K562 (cell line): ENCODE results near the gene TMEM209. TPM values are rescaled to one million over a fixed set of nuclear protein-coding genes. Genes with fewer than 3 reads are reported as not detected.

Source experiments
- ATAC-seq: fragments of 200-7000 bp; cut with Tn5 transposase; 3 replicates; pipeline ENCODE4 v1.9.1; 2020; ENCODE audit warnings: moderate library complexity
- BruUV-seq: library from RNA; stranded (reverse); fragments of 400-500 nt; replicated peaks from 2 replicates; lab custom pipeline; 2021; lab: Mats Ljungman, UMichigan
- CTCF ChIA-PET: fragments of 300-600 bp; formaldehyde crosslinking; extraction: SDS; loops from one replicate; lab custom pipeline; 2021; ENCODE audit warnings: low intra/inter-chr PET ratio; lab: Yijun Ruan, JAX
- POLR2A ChIA-PET: fragments of 300-600, 350-650 bp; sonication (Branson Sonifier 250); formaldehyde crosslinking; extraction: SDS; loops from one replicate; lab custom pipeline; 2021; ENCODE audit warnings: antibody characterized with exemption, inconsistent platforms; lab: Yijun Ruan, JAX
- DNase-seq, 4 experiments: peaks; one replicate each; pipeline versions ENCODE4 v3.0.0 to v3.0.0-alpha.2; 2011 to 2018; ENCODE audit warnings: low spot score in 3 of 4, mixed read lengths in 3 of 4; ENCODE audit errors: extremely low read depth in 1 of 4
- FAIRE-seq: peaks from 2 replicates; lab custom pipeline; 2011; peaks lifted over from hg19 to GRCh38; lab: Jason Lieb, UNC
- H2AFZ ChIP-seq: 2 replicates; pipeline ENCODE4 v1.6.0; 2011; ENCODE audit warnings: low read depth, low read length, control low read depth, inconsistent platforms
- H3K27ac ChIP-seq: fragments of 200-600 bp; 3 replicates; pipeline ENCODE4 v1.8.0; 2011; ENCODE audit warnings: low read depth, mild to moderate bottlenecking, control low read depth, inconsistent platforms, low read length, moderate library complexity, mixed read lengths; ENCODE audit errors: extremely low read depth
- H3K27me3 ChIP-seq, 2 experiments: fragments of 300-600 bp in 1 of 2; 2 replicates in 1 of 2; 3 replicates in 1 of 2; pipeline versions ENCODE4 v1.6.0 to v1.8.0; 2011; ENCODE audit warnings: inconsistent platforms in 2 of 2, low read length in 2 of 2, mild to moderate bottlenecking in 1 of 2, mixed read lengths in 1 of 2, moderate library complexity in 1 of 2; ENCODE audit not compliant: control insufficient read depth in 2 of 2, insufficient read depth in 2 of 2
- H3K36me3 ChIP-seq: fragments of 300-600 bp; 3 replicates; pipeline ENCODE4 v1.8.0; 2011; ENCODE audit warnings: mild to moderate bottlenecking, low read length, inconsistent platforms; ENCODE audit not compliant: control insufficient read depth, insufficient read depth
- H3K4me1 ChIP-seq, 2 experiments: fragments of 200-600 bp in 1 of 2; replicated peaks in 1 of 2; 2 replicates in 1 of 2; 3 replicates in 1 of 2; pipeline versions ENCODE4 v1.5.1 to v1.8.0; 2011; ENCODE audit warnings: inconsistent platforms in 2 of 2, low read length in 2 of 2, mild to moderate bottlenecking in 1 of 2, mixed read lengths in 1 of 2, moderate library complexity in 1 of 2; ENCODE audit not compliant: control insufficient read depth in 2 of 2, insufficient read depth in 2 of 2
- H3K4me2 ChIP-seq: 2 replicates; pipeline ENCODE4 v1.6.1; 2011; ENCODE audit warnings: low read length, control low read depth, inconsistent platforms, mixed read lengths; ENCODE audit not compliant: insufficient read depth
- H3K4me3 ChIP-seq: fragments of 200-600 bp; sonication (generic), shearing (Covaris generic); 2 replicates; pipeline ENCODE4 v1.5.1; 2016; ENCODE audit warnings: control low read depth, inconsistent platforms
- H3K79me2 ChIP-seq: fragments of 200-600 bp; 3 replicates; pipeline ENCODE4 v1.8.0; 2011; ENCODE audit warnings: low read length, inconsistent platforms; ENCODE audit not compliant: control insufficient read depth, insufficient read depth
- H3K9ac ChIP-seq, 2 experiments: 2 replicates each; pipeline versions ENCODE4 v1.6.0 to v1.6.1; 2011; ENCODE audit warnings: low read depth in 2 of 2, low read length in 2 of 2, control low read depth in 1 of 2, inconsistent platforms in 1 of 2, mild to moderate bottlenecking in 1 of 2, mixed read lengths in 1 of 2; ENCODE audit not compliant: insufficient read depth in 1 of 2
- H3K9me1 ChIP-seq: one replicate; pipeline ENCODE4 v1.6.0; 2011; ENCODE audit warnings: inconsistent platforms, mild to moderate bottlenecking, low read length, moderate library complexity; ENCODE audit not compliant: control insufficient read depth, insufficient read depth
- H3K9me3 ChIP-seq: replicated peaks from 2 replicates; pipeline ENCODE4 v1.5.1; 2011; ENCODE audit warnings: low read depth, low read length, inconsistent platforms; ENCODE audit not compliant: control insufficient read depth, insufficient read depth
- H4K20me1 ChIP-seq: replicated peaks from 2 replicates; pipeline ENCODE4 v1.6.1; 2011; ENCODE audit warnings: low read length, inconsistent platforms, mixed read lengths; ENCODE audit not compliant: control insufficient read depth, insufficient read depth
- CBFA2T2 ChIP-seq: fragments of 450-650 bp; conservative IDR thresholded peaks from 2 replicates; pipeline ENCODE4 v1.6.1; 2017; ENCODE audit warnings: mild to moderate bottlenecking
- COPS2 ChIP-seq: fragments of 450-650 bp; conservative IDR thresholded peaks from 2 replicates; pipeline ENCODE4 v1.6.1; 2016; ENCODE audit warnings: mild to moderate bottlenecking, moderate library complexity
- CREB1 ChIP-seq, 2 experiments: sonication (generic) in 1 of 2; formaldehyde crosslinking in 1 of 2; IDR thresholded peaks; 2 replicates each; pipeline versions ENCODE4 v1.6.1 to v1.8.0; 2012 to 2022; ENCODE audit warnings: inconsistent platforms in 1 of 2, mild to moderate bottlenecking in 1 of 2, missing genetic modification reagents in 1 of 2, moderate library complexity in 1 of 2
- EZH2 ChIP-seq: IDR thresholded peaks from 2 replicates; pipeline ENCODE4 v1.6.1; 2012; ENCODE audit warnings: low read depth, mild to moderate bottlenecking, inconsistent platforms, low read length, borderline replicate concordance
- FOXJ2 ChIP-seq: fragments of 200-800 bp; sonication (Bioruptor generic); IDR thresholded peaks from 2 replicates; pipeline ENCODE4 v1.6.1; 2016; ENCODE audit warnings: missing genetic modification characterization, missing compliant biosample characterization
- GATAD2A ChIP-seq: fragments of 450-650 bp; IDR thresholded peaks from 2 replicates; pipeline ENCODE4 v1.6.1; 2017
- L3MBTL2 ChIP-seq: fragments of 450-650 bp; IDR thresholded peaks from 2 replicates; pipeline ENCODE4 v1.6.1; 2016; ENCODE audit warnings: mild to moderate bottlenecking, moderate library complexity
- MEIS2 ChIP-seq: fragments of 450-650 bp; IDR thresholded peaks from 2 replicates; pipeline ENCODE4 v1.6.1; 2014; ENCODE audit warnings: mild to moderate bottlenecking; ENCODE audit not compliant: partially characterized antibody
- NRF1 ChIP-seq, 2 experiments: fragments of 450-650 bp; IDR thresholded peaks in 1 of 2; conservative IDR thresholded peaks in 1 of 2; 2 replicates each; pipeline ENCODE4 v1.6.1; 2014; ENCODE audit warnings: mild to moderate bottlenecking in 2 of 2
- RCOR1 ChIP-seq, 2 experiments: IDR thresholded peaks; 2 replicates each; pipeline ENCODE4 v1.6.1; 2012; ENCODE audit warnings: low read depth in 2 of 2, low read length in 2 of 2, borderline replicate concordance in 1 of 2, improper control_type of control experiment in 1 of 2
- TEAD1 ChIP-seq, 2 experiments: fragments of 450-650 bp in 1 of 2; sonication (generic) in 1 of 2; formaldehyde crosslinking; IDR thresholded peaks; 2 replicates each; pipeline versions ENCODE4 v1.4.0 to v1.8.0; 2020 to 2022; ENCODE audit warnings: mild to moderate bottlenecking in 2 of 2, missing genetic modification reagents in 1 of 2
- WHSC1 ChIP-seq: IDR thresholded peaks from one replicate; pipeline ENCODE4 v1.6.1; 2012; ENCODE audit warnings: low read length, control low read depth, inconsistent platforms
- ZBED1 ChIP-seq: IDR thresholded peaks from 2 replicates; pipeline ENCODE4 v1.6.1; 2014
- ZNF717 ChIP-seq: fragments of 250-450 bp; sonication (Bioruptor Pico); IDR thresholded peaks from 2 replicates; pipeline ENCODE4 v1.5.0; 2021
- WGBS: fragments of 100-300 bp; shearing (Covaris generic); methylation state at CpG from one replicate; pipeline ENCODE4 v1.1.6; 2016; ENCODE audit warnings: low coverage, mixed read lengths; ENCODE audit not compliant: insufficient coverage; ENCODE audit errors: missing lambda C conversion rate; 5-methylcytosine and 5-hydroxymethylcytosine counted together
- in situ Hi-C: fragments of 300-500 bp; cut with MboI; formaldehyde crosslinking; loops from 4 replicates; pipeline ENCODE4 v1.15.0; 2018; ENCODE audit warnings: inconsistent platforms, mixed read lengths
- intact Hi-C: fragments of 100-400 bp; cut with micrococcal nuclease; formaldehyde crosslinking; loops from 2 replicates; pipeline ENCODE4 v1.14.2; 2022
- polyA plus RNA-seq, 8 experiments: library from polyadenylated mRNA; depleted of rRNA in 4 of 8; stranded (reverse) in 5 of 8; unstranded in 3 of 8; fragments of >200 nt; fragmentation: Nextera tagmentation in 2 of 8; fragmentation: Illumina TruSeq in 1 of 8; extraction: Ambion mirVana in 2 of 8; extraction: Trizol in 1 of 8; gene quantifications; 2 replicates each; pipeline versions ENCODE4 v1.2.1 to v1.2.3, GENCODE V29; 2011 to 2014; ENCODE audit warnings: inconsistent platforms in 1 of 8, missing spikeins in 1 of 8
- total RNA-seq, 7 experiments: library from RNA; depleted of rRNA in 6 of 7; stranded (reverse); fragments of >200 nt in 6 of 7; fragmentation: Illumina TruSeq in 2 of 7; extraction: Trizol in 2 of 7; gene quantifications; 2 replicates each; pipeline versions ENCODE4 v1.2.1 to v1.2.3, GENCODE V29; 2011 to 2021; ENCODE audit warnings: low replicate concordance in 1 of 7
- TF ChIP-seq, protein P1 (sequence below): fragments of 250-450 bp; sonication (Bioruptor Pico); IDR thresholded peaks from 2 replicates; pipeline ENCODE4 v1.8.0; 2021; ENCODE audit warnings: moderate library complexity, mild to moderate bottlenecking, inconsistent platforms
- TF ChIP-seq, protein P2 (sequence below): sonication (generic); formaldehyde crosslinking; IDR thresholded peaks from 2 replicates; pipeline ENCODE4 v1.9.0; 2022; ENCODE audit warnings: mild to moderate bottlenecking, missing genetic modification reagents
- TF ChIP-seq, protein P3 (sequence below), 2 experiments: fragments of 250-450 bp in 1 of 2; fragments of 450-650 bp in 1 of 2; sonication (Bioruptor Pico) in 1 of 2; IDR thresholded peaks; 2 replicates each; pipeline versions ENCODE4 v1.6.1 to v1.8.0; 2016 to 2021; ENCODE audit warnings: mild to moderate bottlenecking in 2 of 2, moderate library complexity in 2 of 2, missing compliant biosample characterization in 1 of 2, missing genetic modification characterization in 1 of 2

Gene TMEM209
- total and polyA plus RNA-seq, 9 of the 15 experiments (the other 6 are each of a cell fraction or from before 2014, with no cell fraction given): 36.8 to 116 (median 76.6) TPM

DNA sequence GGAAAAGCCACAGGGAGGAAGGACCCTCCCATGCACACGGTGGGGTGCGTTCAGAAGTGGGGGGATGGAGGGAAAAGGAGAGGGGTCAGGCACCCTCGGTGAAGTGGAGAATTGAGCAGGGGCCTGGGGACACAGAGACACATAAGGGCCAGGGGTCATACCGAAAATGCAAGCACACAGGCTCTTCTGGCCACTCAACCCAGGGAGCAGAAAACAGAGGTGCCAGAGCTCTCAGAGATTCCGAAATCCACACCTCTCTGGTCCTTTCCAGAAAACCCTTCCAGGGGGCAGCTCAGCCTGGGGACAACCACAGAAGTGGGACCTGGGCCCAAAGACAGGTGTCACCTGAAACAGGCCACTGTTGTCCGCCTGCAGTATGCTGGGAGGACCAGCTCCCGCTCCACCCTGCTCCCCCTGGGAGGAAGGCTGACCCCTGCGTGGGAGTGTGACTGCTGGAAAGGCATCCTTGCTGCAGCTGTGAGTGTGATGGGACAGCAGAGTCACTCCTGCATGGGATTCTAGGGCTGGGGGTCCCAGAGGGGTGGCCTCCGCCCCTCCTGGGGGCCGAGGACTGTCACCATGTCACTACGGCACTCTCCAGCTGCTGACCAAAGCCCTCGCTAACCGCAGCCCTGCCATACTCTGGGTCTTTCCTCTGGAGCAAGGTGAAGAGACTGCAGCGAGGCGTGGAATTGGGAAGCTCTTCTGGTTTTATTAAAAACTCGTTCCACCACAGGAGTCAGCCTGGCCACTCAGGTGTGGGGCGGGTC lies 63.1 kb downstream of the TMEM209 start (continued):
- TF ChIP-seq, protein P1, sequence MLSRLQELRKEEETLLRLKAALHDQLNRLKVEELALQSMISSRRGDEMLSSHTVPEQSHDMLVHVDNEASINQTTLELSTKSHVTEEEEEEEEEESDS (CRISPR knock-in tag): no peak

DNA sequence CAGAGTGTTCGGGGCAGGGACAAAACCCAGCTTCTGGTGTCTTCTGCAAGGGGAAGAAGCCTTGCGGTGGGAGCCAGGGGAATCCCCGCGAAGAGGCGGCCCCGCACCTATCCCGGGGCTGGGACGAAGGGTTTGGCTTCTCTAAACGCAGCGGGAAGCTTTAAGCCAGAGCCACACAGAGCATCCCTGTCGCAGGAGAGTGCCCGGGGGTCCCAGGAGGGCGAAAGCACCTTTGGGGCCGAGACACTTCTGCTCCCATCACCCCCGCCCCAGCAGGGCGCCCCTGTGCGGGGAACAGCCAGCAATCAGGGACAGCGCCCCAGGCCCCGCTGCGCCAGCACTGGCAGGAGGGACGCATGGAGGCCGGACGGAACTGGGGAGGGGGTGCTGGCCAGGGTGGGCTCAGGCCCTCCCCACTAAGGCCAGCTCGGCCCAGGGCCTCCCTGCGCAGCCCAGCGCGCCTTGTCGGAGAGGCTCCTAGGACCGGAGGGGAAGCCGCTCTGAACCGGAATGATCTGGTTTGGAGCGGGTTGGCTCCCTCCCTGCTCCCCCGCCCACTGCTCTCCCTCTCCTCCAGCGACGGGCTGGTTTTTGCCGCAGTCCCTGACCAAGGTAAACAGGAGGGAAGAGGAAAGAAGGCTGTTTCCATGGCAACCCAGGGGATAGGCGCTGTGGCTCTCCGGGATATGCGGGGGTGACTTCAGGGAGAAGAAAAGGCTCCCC lies 63.9 kb downstream of the TMEM209 start:
- FAIRE-seq: peak; percentile 56
- H3K9me3 ChIP-seq: no peaks in the 10 kb centered on the region
- in situ Hi-C loops: no loop called here
- H3K79me2 ChIP-seq: peaks cover 10% of the 10 kb centered on the region; the same call in 2 of the 3 replicates
- WGBS: 84% methylated on average over 29 of the region's 39 CpGs
- H3K9ac ChIP-seq: peak overlapping the region; percentile 52 to 81
- 0 out of 2 replicates have a peak overlapping the region, but pooled peaks have one; percentile 3 for H3K4me3 ChIP-seq
- H2AFZ ChIP-seq: peak overlapping the region; percentile 52
- peak overlapping the region; percentile 66 for H3K27ac ChIP-seq
- no peaks in the 10 kb centered on the region for H3K27me3 ChIP-seq
- POLR2A ChIA-PET: interaction anchor here (0.8 to 2.7 kb wide), 5 partner anchors 9 to 64 kb away, joined by 3 to 12 read pairs (median 4); partner anchors contain the start of gene TMEM209
- peak; percentile 81 to 87 (median 85) for DNase-seq
- intact Hi-C loops: no loop called here
- peak; percentile 80 for ATAC-seq
- H3K4me2 ChIP-seq: peak overlapping the region; percentile 44
- H3K36me3 ChIP-seq: peaks cover 35% of the 10 kb centered on the region
- H3K4me1 ChIP-seq: peaks cover 43 to 47% of the 10 kb centered on the region in 2 experiments
- CTCF ChIA-PET: no interaction called here
- no peaks in the 10 kb centered on the region for H4K20me1 ChIP-seq
- no peaks in the 10 kb centered on the region for H3K9me1 ChIP-seq
- no TSS peak for BruUV-seq
- TF ChIP-seq ZBED1 (no peak), ZNF717 (CRISPR knock-in tag) (no peak), RCOR1 (IDR thresholded peaks at IDR 0.05; ENCODE audit: borderline replicate concordance in 1 of 2, low read depth in 2 of 2, low read length in 2 of 2) (peak in 1 of 2 experiments; percentile 40; a peak in 2 of 4 replicates), L3MBTL2 (peak; percentile 25), EZH2 (no peak), MEIS2 (no peak), FOXJ2 (tag) (no peak), COPS2 (no peak), GATAD2A (peak; percentile 85; the same call in 1 of the 2 replicates), WHSC1 (peak; percentile 25), TEAD1 (CRISPR knock-in tag; IDR thresholded peaks at IDR 0.05) (peak in 1 of 2 experiments; percentile 87; a peak in 2 of 4 replicates), NRF1 (conservative IDR thresholded peaks at IDR 0.05 in 1 of 2, IDR thresholded peaks at IDR 0.05 in 1 of 2) (peak; percentile 81 to 84), CREB1 (IDR thresholded peaks at IDR 0.05) (no peak), CREB1 (CRISPR knock-in tag; IDR thresholded peaks at IDR 0.05) (peak; percentile 48; the same call in 1 of the 2 replicates), CBFA2T2 (no peak)
- TF ChIP-seq, protein P2, sequence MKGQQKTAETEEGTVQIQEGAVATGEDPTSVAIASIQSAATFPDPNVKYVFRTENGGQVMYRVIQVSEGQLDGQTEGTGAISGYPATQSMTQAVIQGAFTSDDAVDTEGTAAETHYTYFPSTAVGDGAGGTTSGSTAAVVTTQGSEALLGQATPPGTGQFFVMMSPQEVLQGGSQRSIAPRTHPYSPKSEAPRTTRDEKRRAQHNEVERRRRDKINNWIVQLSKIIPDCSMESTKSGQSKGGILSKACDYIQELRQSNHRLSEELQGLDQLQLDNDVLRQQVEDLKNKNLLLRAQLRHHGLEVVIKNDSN (CRISPR knock-in tag): peak; percentile 30; the same call in 1 of the 2 replicates
- TF ChIP-seq, protein P3, sequence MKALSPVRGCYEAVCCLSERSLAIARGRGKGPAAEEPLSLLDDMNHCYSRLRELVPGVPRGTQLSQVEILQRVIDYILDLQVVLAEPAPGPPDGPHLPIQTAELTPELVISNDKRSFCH (CRISPR knock-in tag; IDR thresholded peaks at IDR 0.05): no peak
- TF ChIP-seq, protein P3 (tag; IDR thresholded peaks at IDR 0.05): peak; percentile 97
